ENCODE results near the gene IKZF3.
"Not testable (repeated sequence)": the region's sequence is repeated elsewhere in the genome, so short reads cannot be mapped to it uniquely, and the experiment has no call there.

Gene IKZF3

GRCh38 chr17:39777534-39778365 lies 86.4 kb downstream of the IKZF3 start:
- no peak for DNase-seq (ENCODE audit: low read depth)

DNA sequence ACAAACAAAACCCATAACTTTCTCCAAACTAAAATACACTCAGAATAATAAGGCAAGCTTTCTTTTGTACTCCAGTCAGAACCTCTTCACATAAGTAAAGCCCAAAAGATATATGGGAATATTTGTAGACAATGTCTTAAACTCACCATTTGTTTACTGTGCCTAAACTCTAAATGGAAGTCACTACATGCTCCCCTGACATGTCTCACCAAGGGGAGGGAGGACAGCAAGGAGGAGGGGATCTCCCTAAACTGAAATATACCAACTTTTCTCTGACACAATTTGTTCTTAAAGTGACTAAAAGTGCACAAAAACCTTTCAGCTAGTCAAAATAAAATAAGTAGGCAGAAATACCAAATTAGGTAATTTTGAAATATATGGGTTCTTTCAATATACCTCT lies 87.9 kb downstream of the IKZF3 start:
- DNase-seq (ENCODE audit: low read depth): no peak

DNA sequence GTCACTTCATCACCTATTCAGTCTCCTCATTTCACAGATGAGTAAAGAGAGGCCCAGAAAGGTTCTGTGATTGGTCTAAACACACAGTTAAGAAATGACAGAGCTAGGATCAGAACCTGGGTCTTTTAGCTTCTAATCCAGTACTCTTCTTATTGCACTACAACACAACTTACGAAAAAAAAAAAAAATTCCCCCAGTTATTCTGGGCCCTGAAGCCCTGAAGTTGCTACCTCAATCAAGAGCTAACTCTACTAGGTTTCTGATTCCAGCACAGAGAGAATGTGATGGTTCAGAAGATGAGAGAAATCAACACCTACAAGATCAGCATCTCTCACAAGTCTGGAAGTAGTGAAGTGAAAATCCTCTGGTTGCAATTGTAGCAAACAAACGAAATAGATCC lies 89.1 kb downstream of the IKZF3 start:
- no peak for DNase-seq (ENCODE audit: low read depth)

- no peak for DNase-seq (ENCODE audit: low read depth)
Observed at GRCh38 chr17:39774047-39774446, 90.1 kb downstream of the IKZF3 start.

DNA sequence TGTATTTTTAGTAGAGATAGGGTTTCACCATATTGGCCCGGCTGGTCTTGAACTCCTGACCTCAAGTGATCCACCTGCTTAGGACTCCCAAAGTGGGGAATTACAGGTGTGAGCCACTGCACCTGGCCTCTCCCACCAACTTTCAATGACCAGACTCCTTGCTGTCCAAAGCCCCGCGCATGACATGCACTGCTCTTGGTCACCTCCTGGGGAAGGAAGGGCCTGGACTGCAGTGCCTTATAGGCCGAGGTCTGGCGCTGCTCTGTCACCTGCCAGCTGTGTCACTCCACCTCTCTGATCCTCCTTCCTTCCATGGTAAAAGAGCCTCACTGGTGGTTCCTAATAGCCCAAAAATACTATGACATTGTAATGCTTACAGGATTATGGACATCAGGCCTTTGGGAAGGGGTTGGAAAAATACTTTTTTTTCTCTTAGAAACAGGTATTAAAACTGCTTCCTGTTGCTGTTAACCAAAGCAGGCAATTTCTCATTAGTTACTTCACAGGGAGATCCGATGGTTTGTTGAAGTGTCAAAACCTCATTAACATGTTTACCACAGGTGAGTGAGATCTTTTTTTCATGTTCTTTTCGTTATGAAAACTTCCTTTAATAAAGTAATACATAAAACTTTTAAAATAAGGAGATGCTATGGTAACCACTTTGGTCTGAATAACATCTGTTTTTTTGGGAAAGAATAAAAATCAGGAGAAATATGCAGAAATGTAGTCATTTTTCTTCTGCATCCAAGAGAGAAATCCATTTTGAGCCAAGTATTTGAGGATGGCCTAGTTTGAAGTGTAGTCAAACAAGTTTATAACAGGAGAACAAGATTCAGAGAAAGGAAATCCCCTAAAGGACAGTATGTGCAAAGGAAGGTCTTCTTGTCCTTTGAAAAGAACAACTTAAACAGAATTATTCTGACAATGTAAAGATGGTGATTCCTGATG lies 90.9 kb downstream of the IKZF3 start:
- DNase-seq (ENCODE audit: low read depth): no peak

- DNase-seq (ENCODE audit: low read depth): no peak
Observed at GRCh38 chr17:39772415-39772814, 91.7 kb downstream of the IKZF3 start.

- peak; percentile 43 for DNase-seq (ENCODE audit: low read depth)
Observed at GRCh38 chr17:39769974-39770587, 94.0 kb downstream of the IKZF3 start.

DNA sequence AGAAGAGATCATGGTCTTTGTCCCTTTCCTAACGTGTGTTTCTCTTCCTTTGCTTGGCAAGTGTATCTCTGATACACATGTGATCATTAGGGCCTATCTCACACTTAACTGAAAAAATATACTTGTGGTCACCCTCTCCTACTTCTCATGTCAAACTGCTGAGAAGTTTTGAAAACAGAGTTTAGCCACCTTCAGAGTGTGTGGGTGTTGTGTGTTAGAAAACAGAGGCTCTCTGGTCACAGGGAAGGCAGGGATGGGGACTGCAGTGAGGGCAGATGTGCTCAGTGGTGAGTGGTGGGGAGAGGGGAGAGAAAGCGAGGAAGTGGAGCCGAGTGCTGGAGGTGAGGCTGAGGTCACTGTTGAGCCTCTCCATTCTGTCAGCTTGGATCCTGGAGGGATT lies 97.0 kb downstream of the IKZF3 start:
- DNase-seq (ENCODE audit: low read depth): no peak

GRCh38 chr17:39765766-39766165 lies 98.3 kb downstream of the IKZF3 start:
- DNase-seq (ENCODE audit: low read depth): no peak

DNA sequence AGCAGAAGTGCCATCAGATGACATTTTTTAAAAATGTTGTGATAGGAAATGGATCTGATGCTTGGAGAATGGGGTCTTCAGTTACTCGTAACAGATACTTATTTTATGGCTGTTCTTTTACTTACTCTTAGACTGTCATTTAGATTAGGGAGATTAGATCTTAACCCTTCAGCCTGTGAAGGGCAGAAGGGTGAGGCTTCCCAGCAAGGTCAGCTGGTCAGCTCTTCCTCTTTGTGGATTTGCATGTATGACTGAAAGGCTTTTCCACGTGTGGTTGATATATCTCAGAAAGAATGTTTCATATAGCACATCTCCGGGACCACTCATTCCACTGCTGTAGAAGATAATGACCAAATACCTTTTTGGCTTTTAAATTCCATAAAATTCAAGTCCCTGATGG lies 98.9 kb downstream of the IKZF3 start:
- no peak for DNase-seq (ENCODE audit: low read depth)

- DNase-seq (ENCODE audit: low read depth): not testable (repeated sequence)
Observed at GRCh38 chr17:39764171-39764570, 99.9 kb downstream of the IKZF3 start.

- DNase-seq (ENCODE audit: low read depth): no peak
Observed at GRCh38 chr17:39763051-39763820, 100.9 kb downstream of the IKZF3 start.

GRCh38 chr17:39761861-39762496 lies 102.1 kb downstream of the IKZF3 start:
- no peak for DNase-seq (ENCODE audit: low read depth)

GRCh38 chr17:39759204-39759603 lies 104.9 kb downstream of the IKZF3 start:
- DNase-seq (ENCODE audit: low read depth): no peak

DNA sequence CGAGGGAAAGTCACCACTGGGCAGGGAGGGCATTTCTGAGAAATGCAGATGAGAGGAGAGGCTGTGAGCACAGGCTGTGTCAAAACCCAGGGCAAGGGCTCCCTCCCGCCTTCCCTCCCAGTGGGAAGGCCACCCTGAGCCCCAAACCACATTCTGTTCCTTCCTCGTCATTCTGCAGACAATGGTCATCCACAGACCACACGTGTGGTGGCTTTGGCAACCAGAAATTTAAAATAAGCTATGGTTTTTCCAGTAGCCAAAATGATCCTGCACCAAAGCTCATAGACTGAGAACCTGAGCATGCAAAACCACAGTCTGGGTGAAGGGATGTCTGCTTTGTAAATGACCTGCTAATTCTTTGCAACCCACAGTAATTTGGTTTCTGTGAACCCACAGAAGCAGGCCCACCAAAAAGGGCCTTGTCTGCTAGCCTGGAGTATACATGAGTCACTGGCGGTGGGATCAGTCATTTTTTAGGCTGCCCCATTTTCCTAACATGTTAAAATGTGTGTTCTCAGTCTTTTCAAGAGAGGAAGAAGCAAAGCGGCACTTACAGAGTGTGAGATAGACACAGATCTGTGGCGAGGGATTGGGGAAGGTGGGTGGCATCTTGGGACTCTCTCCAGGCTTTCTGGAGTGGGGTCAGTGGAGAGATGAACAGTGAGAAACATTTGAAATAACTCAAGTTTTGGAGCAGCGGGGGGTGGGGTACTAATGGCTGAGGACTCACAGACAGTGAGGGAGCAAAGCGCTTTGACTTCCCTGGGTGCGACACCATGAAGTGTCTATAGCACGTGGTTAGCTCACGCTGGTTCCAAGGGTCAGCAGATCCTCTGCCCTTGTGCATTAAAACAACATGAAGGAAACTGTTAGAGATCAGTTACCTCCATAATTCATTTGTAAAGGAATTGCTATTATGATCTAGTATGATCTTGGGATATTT lies 105.9 kb downstream of the IKZF3 start:
- peak; percentile 55 for DNase-seq (ENCODE audit: low read depth)

- DNase-seq (ENCODE audit: low read depth): no peak
Observed at GRCh38 chr17:39757176-39757662, 106.9 kb downstream of the IKZF3 start.

DNA sequence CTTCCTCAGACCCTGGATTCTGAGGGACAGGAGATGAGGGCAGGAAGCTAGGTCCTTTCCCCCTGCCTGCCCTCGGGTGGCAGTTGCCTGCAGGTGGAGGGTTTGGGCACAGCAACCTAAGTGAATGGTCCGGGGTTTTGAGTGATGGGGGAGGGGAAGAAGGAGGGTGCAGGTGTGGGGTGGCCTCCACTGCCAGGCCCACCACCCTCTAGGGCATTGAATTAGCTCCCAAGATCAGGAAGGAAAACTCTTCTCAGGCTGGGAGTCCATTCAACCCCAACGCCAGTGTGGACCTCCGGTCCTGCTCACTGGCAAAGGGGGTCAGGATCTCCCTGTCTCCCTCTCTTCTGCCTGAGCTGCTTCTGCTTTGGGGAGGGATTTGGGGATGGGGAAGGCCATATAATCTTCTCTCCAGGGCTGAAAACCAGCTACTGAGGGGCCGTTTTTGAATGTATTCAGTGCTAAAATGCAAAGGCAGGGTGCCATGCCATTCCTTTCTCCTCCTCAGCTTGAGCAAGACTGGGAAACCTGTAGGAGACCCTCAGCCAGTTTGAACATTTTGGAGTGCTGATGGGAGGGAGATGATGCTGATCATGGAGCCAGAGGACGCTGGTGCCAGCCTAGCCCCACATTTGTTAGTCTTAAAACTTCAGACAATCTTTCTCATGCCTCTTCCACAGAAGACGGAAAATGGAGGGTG lies 107.6 kb downstream of the IKZF3 start:
- no peak for DNase-seq (ENCODE audit: low read depth)

- peak; percentile 56 for DNase-seq (ENCODE audit: low read depth)
Observed at GRCh38 chr17:39755554-39756379, 108.3 kb downstream of the IKZF3 start.

Data from activated gamma-delta T cell treated with anti-CD3 and anti-CD28 coated beads, Interleukin-2, amount 50 U/mL, for 16 hours (primary cell).